Measurements from ENCODE around the gene MEIS2. TPM values are rescaled to one million over a fixed set of nuclear protein-coding genes. Genes with fewer than 3 reads are reported as not detected.

Gene MEIS2
- total and polyA plus RNA-seq, 2 donors (not counting 3 experiments of a cell fraction or from before 2014, with no cell fraction given): 22.5 to 26.2 TPM

GRCh38 chr15:37133602-37134001, 33.3 kb upstream of the MEIS2 start:
- no peaks in the 10 kb centered on the region for H3K36me3 ChIP-seq (ENCODE audit: control insufficient read depth in 2 of 2, extremely low read depth in 1 of 2, insufficient read depth in 2 of 2, low read length in 2 of 2)
- no peak overlapping the region for H3K4me3 ChIP-seq (replicated peaks in 1 of 3; ENCODE audit: insufficient read depth in 1 of 3, low read depth in 1 of 3, low read length in 3 of 3)
- no peak overlapping the region for H3K4me2 ChIP-seq (ENCODE audit: insufficient read depth, low read length)
- H3K79me2 ChIP-seq (ENCODE audit: control insufficient read depth, insufficient read depth, low read length): no peaks in the 10 kb centered on the region
- H3K9me3 ChIP-seq (replicated peaks; ENCODE audit: control insufficient read depth, insufficient read depth, low read length): no peaks in the 10 kb centered on the region
- no peak overlapping the region for H2AFZ ChIP-seq (ENCODE audit: low read depth, low read length)
- H3K27ac ChIP-seq (ENCODE audit: insufficient read depth, low read depth, low read length): no peak overlapping the region
- DNase-seq (ENCODE audit: low read depth, low spot score): peak; percentile 51
- TF ChIP-seq MYC (IDR thresholded peaks at IDR 0.05; ENCODE audit: low read depth, low read length) (no peak), MAX (IDR thresholded peaks at IDR 0.05; ENCODE audit: insufficient read depth, insufficient read length) (no peak), EZH2 (IDR thresholded peaks at IDR 0.05; ENCODE audit: borderline replicate concordance, low read depth, low read length, severe bottlenecking) (no peak), GATA2 (IDR thresholded peaks at IDR 0.05; ENCODE audit: insufficient read depth, insufficient read length, low read depth, low read length) (no peak), FOS (IDR thresholded peaks at IDR 0.05; ENCODE audit: borderline replicate concordance, insufficient read depth, low read length) (no peak), CTCF (IDR thresholded peaks at IDR 0.05; ENCODE audit: extremely low read depth in 1 of 2, insufficient read depth in 1 of 2, low read depth in 1 of 2, low read length in 2 of 2) (no peak), POLR2A (IDR thresholded peaks at IDR 0.05; ENCODE audit: low read depth, low read length) (no peak), JUN (IDR thresholded peaks at IDR 0.05; ENCODE audit: borderline replicate concordance, insufficient read depth, insufficient read length, low read depth) (no peak), POLR2AphosphoS5 (IDR thresholded peaks at IDR 0.05; ENCODE audit: insufficient read depth, low read depth, low read length) (no peak)
- peak; percentile 70 for FAIRE-seq
- intact Hi-C loops (cut with micrococcal nuclease) (loop anchor here (1.0 to 10.0 kb wide), 7 partner anchors 250 to 1849 kb away; no protein-coding TSS in a partner anchor), dilution Hi-C loops (cut with MboI; ENCODE audit: extremely low pct_ligation_motif_present, low sequenced_read_pairs) (no loop called here)
- ChIA-PET CTCF (interaction anchor here (0.7 to 4.9 kb wide), 17 partner anchors 10 to 1614 kb away, joined by 3 to 77 read pairs (median 5); no protein-coding TSS in a partner anchor), POLR2A (no interaction called here)
- no peaks in the 10 kb centered on the region for H4K20me1 ChIP-seq (replicated peaks; ENCODE audit: control insufficient read depth, extremely low read depth, insufficient read depth, low read length)
- peaks cover 18 to 39% of the 10 kb centered on the region in 2 experiments for H3K27me3 ChIP-seq (ENCODE audit: control insufficient read depth in 2 of 2, insufficient read depth in 2 of 2, low read length in 2 of 2)
- no peaks in the 10 kb centered on the region for H3K9me1 ChIP-seq (replicated peaks; ENCODE audit: control insufficient read depth, extremely low read depth, insufficient read depth, low read length)
- no peak overlapping the region for H3K9ac ChIP-seq (replicated peaks; ENCODE audit: extremely low read depth, insufficient read depth, low read length)
- no peaks in the 10 kb centered on the region for H3K4me1 ChIP-seq (ENCODE audit: control insufficient read depth, extremely low read depth, insufficient read depth, low read length)
- no TSS peak for BruUV-seq (replicated peaks)
